Spinal cord (tissue), 10 donors: ENCODE measurements around the gene ZFHX3. TPM values are rescaled to one million over a fixed set of nuclear protein-coding genes. Genes with fewer than 3 reads are reported as not detected.

ENCODE experiments used
- DNase-seq, 6 donors: peaks; one replicate each; pipeline versions ENCODE4 v3.0.0 to v3.0.0-alpha.2; 2013 to 2015; ENCODE audit warnings: low spot score in 6 of 6, low read depth in 4 of 6
- H3K27ac ChIP-seq: one replicate; pipeline ENCODE4 v1.5.1; 2013; ENCODE audit warnings: low read depth, low read length, control low read depth
- H3K27me3 ChIP-seq: one replicate; pipeline ENCODE4 v1.6.1; 2013; ENCODE audit warnings: low read length; ENCODE audit not compliant: control insufficient read depth, insufficient read depth
- H3K36me3 ChIP-seq: one replicate; pipeline ENCODE4 v1.6.1; 2013; ENCODE audit warnings: low read length; ENCODE audit not compliant: control insufficient read depth, insufficient read depth
- H3K4me1 ChIP-seq: one replicate; pipeline ENCODE4 v1.6.1; 2013; ENCODE audit warnings: low read length; ENCODE audit not compliant: control insufficient read depth, insufficient read depth
- H3K4me3 ChIP-seq: one replicate; pipeline ENCODE4 v1.5.1; 2013; ENCODE audit warnings: low read depth, low read length, control low read depth
- H3K9me3 ChIP-seq: one replicate; pipeline ENCODE4 v1.6.1; 2013; ENCODE audit warnings: low read length; ENCODE audit not compliant: control insufficient read depth, insufficient read depth
- WGBS: methylation state at CpG from one replicate; pipeline ENCODE4 v1.1.5; 2013; ENCODE audit warnings: missing lambda C conversion rate; ENCODE audit not compliant: insufficient coverage; 5-methylcytosine and 5-hydroxymethylcytosine counted together
- polyA plus RNA-seq, 2 donors: library from polyadenylated mRNA; unstranded; fragments of 120-200 nt; gene quantifications; one replicate each; pipeline ENCODE4 v1.2.1, GENCODE V29; 2013; ENCODE audit not compliant: insufficient read length in 2 of 2
- total RNA-seq, 2 donors: library from RNA; depleted of rRNA in 1 of 2; stranded (reverse); fragments of 120-200 nt in 1 of 2; fragments of >200 nt in 1 of 2; gene quantifications; one replicate each; pipeline versions ENCODE4 v1.2.3 to v1.2.4, GENCODE V29; 2013 to 2014
- donor health status: healthy.

ZFHX3 gene
- total and polyA plus RNA-seq, 4 donors = 10.7 to 16.6 (median 13.1) TPM

- no peak for DNase-seq
- Histone ChIP-seq H3K9me3 (no peaks in the 10 kb centered on the region), H3K27me3 (no peaks in the 10 kb centered on the region), H3K4me1 (peaks cover 14% of the 10 kb centered on the region), H3K4me3 (no peak overlapping the region), H3K27ac (no peak overlapping the region), H3K36me3 (no peaks in the 10 kb centered on the region)
- 55% methylated on average over 7 of the region's 12 CpGs for WGBS
Observed at GRCh38 chr16:72896485-72897118, 151.3 kb downstream of the ZFHX3 start.

- WGBS = 69% methylated on average over 11 of the region's 11 CpGs
- no peak overlapping the region for H3K27ac ChIP-seq
- no peak overlapping the region for H3K4me3 ChIP-seq
Observed at GRCh38 chr16:72895951-72896350, 152.0 kb downstream of the ZFHX3 start.

GRCh38 chr16:72894293-72895151 lies 153.4 kb downstream of the ZFHX3 start:
- WGBS = 46% methylated on average over 6 of the region's 18 CpGs
- peak in 2 of 6 donors; percentile 76 to 86 for DNase-seq

More at GRCh38 chr16:72895951-72896350, 152.0 kb downstream of the ZFHX3 start:
- Histone ChIP-seq H3K9me3 (no peaks in the 10 kb centered on the region), H3K4me1 (peaks cover 10% of the 10 kb centered on the region), H3K36me3 (no peaks in the 10 kb centered on the region), H3K27me3 (no peaks in the 10 kb centered on the region)
- DNase-seq = no peak

DNA sequence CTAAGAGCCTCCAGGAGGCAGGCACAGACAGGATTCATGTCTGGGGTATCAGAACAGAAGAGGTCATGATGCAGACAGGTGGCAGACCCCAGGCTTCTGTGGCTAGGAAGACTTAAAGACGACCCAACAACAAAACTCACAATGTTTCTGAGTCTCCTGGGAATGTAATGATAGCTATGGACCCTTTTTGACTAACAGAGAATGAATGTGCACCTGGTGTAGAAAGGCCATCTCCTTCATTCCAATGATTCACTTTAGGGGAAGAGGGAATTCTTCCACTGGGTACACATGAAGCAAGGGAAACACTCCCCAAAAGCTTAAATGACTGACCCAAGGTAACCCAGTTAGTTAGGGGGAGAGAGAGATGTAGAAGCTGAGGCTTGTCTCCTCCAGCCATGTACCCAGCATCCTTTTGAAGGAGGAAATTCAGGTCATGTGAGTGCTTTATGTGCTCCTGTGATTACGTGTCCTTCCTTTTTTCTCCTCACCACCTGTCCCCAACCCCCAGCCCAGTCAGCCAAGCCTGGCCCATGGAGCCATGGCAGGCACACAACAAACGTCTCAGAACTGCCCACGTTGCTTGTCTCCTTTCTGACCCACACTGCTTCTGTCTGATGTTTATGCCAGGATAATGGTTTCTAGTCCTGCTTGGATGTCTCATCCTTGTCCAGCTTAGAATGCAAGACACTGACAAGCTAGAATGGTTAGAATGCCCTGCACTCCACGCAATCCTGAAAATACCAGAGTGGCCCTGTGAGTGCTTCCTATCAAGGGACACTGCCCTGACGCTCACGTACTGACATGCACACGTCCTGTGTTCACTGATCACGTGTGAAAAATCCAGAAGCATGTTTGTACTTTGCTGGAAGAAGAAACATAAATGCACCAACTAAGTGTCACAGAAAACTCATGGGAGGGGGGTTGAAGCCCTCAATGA lies 156.4 kb downstream of the ZFHX3 start:
- 89% methylated on average over 4 of the region's 9 CpGs for WGBS
- DNase-seq = no peak
- peaks cover 10% of the 10 kb centered on the region for H3K4me1 ChIP-seq

More at GRCh38 chr16:72894293-72895151, 153.4 kb downstream of the ZFHX3 start:
- Histone ChIP-seq H3K9me3 (no peaks in the 10 kb centered on the region), H3K4me1 (peaks cover 10% of the 10 kb centered on the region), H3K36me3 (peaks cover 3% of the 10 kb centered on the region), H3K4me3 (no peak overlapping the region), H3K27ac (no peak overlapping the region), H3K27me3 (no peaks in the 10 kb centered on the region)

GRCh38 chr16:72890587-72890986 lies 157.3 kb downstream of the ZFHX3 start:
- no CpG with 5 or more reads among the region's 3 CpGs for WGBS
- no peak overlapping the region for H3K27ac ChIP-seq
- peaks cover 10% of the 10 kb centered on the region for H3K4me1 ChIP-seq
- H3K36me3 ChIP-seq = peaks cover 18% of the 10 kb centered on the region
- DNase-seq = no peak
- no peaks in the 10 kb centered on the region for H3K27me3 ChIP-seq
- no peak overlapping the region for H3K4me3 ChIP-seq
- no peaks in the 10 kb centered on the region for H3K9me3 ChIP-seq

More for the DNA sequence above, 156.4 kb downstream of the ZFHX3 start:
- H3K4me3 ChIP-seq = no peak overlapping the region
- no peaks in the 10 kb centered on the region for H3K27me3 ChIP-seq
- H3K36me3 ChIP-seq = peaks cover 18% of the 10 kb centered on the region
- H3K27ac ChIP-seq = no peak overlapping the region
- no peaks in the 10 kb centered on the region for H3K9me3 ChIP-seq

DNA sequence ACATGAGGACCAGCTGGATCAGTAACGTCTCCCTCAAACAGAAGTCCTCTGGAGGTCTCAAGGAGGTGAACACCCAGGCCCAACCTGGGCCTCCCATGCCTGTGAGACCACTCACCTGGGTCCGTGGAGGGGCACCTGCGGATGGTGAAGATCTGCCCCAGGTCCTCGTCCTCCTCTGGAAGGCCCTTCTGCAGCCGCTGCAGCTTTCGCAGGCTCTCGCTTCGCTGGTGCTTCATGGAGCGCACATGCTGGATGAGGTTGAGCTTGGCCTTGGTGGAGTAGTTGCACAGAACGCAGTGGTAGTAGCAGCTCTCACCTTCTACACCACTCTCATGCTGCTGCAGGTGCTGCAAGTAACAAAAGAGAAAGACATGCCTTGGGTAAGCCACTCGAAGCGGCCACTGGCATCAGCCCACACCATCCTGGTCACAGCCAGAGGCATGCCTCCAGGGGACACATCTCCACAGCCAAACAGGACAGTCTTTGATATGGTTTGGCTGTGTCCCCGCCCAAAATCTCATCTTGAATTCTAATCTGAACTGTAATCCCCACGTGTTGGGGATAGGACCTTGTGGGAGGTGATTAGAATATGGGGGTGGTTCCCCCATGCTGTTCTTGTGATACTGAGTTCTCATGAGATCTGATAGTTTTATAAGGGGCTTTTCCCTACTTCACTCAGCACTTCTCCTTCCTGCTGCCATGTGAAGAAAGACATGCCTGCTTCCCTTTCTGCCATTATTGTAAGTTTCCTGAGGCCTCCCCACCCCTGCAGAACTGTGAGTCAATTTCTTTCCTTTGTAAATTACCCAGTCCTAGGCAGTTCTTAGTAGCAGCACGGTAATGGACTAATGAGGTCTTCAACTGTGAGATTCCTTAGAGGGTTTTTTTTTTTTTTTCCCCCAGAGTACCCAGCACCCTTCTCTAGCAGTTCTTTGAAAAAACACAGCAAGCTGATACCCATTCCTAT lies 158.0 kb downstream of the ZFHX3 start:
- WGBS = 98% methylated on average over 6 of the region's 15 CpGs
- Histone ChIP-seq H3K4me3 (no peak overlapping the region), H3K4me1 (peaks cover 12% of the 10 kb centered on the region), H3K27ac (no peak overlapping the region), H3K36me3 (peaks cover 18% of the 10 kb centered on the region), H3K27me3 (no peaks in the 10 kb centered on the region), H3K9me3 (no peaks in the 10 kb centered on the region)
- DNase-seq = no peak

DNA sequence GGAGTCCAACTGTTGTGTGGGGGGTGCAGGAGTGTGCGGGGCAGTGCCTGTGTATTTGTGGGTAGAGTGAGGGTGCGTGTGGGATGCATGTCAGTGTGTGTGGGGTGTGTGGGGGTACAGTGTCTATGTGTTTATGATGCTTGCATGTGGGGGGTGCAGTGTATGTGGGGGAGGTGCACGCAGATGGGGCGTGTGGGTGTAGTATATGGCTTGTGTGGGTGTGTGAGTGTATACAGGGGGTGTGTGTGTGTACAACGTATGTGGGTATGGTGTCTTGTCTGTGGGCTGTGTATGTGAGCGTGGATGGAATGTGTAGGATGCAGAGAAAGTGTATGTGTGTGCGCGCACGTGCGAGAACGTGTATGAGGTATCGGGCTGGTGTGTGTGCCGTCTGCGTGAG lies 160.4 kb downstream of the ZFHX3 start:
- DNase-seq = no peak
- H3K27me3 ChIP-seq = no peaks in the 10 kb centered on the region
- peaks cover 18% of the 10 kb centered on the region for H3K36me3 ChIP-seq
- H3K4me3 ChIP-seq = no peak overlapping the region
- 93% methylated on average over 14 of the region's 14 CpGs for WGBS
- peaks cover 7% of the 10 kb centered on the region for H3K4me1 ChIP-seq
- no peak overlapping the region for H3K27ac ChIP-seq
- no peaks in the 10 kb centered on the region for H3K9me3 ChIP-seq

- no peak for DNase-seq
- H3K36me3 ChIP-seq = peaks cover 18% of the 10 kb centered on the region
- WGBS = 72% methylated on average over 6 of the region's 9 CpGs
- no peak overlapping the region for H3K27ac ChIP-seq
- H3K27me3 ChIP-seq = no peaks in the 10 kb centered on the region
- H3K4me1 ChIP-seq = peaks cover 10% of the 10 kb centered on the region
- H3K9me3 ChIP-seq = no peaks in the 10 kb centered on the region
- H3K4me3 ChIP-seq = no peak overlapping the region
Observed at GRCh38 chr16:72886346-72886974, 161.5 kb downstream of the ZFHX3 start.
